GM23338 (cell line): ENCODE measurements around the gene SLC41A2. TPM values are rescaled to one million over a fixed set of nuclear protein-coding genes. Genes with fewer than 3 reads are reported as not detected.

Experiments used
- ATAC-seq: fragments of 200-7000 bp; cut with Tn5 transposase; 3 replicates; pipeline ENCODE4 v1.9.1; 2020
- DNase-seq: peaks from one replicate; pipeline ENCODE4 v3.0.0-alpha.2; 2015; ENCODE audit warnings: low spot score
- H2AFZ ChIP-seq: fragments of 200-600 bp; sonication (generic); 2 replicates; pipeline ENCODE4 v1.8.0; 2016; ENCODE audit warnings: antibody characterized with exemption, mild to moderate bottlenecking, moderate library complexity
- H3F3A ChIP-seq: fragments of 200-600 bp; sonication (generic); replicated peaks from 2 replicates; pipeline ENCODE4 v1.8.0; 2017; ENCODE audit warnings: antibody characterized with exemption, mixed run types, low read depth
- H3K27ac ChIP-seq: fragments of 200-600 bp; sonication (generic); 2 replicates; pipeline ENCODE4 v1.6.1; 2016; ENCODE audit warnings: low read depth
- H3K27me3 ChIP-seq: fragments of 200-600 bp; sonication (generic); 2 replicates; pipeline ENCODE4 v1.8.0; 2016; ENCODE audit warnings: mild to moderate bottlenecking, mixed run types, moderate library complexity; ENCODE audit not compliant: insufficient read depth
- H3K36me3 ChIP-seq: fragments of 200-600 bp; sonication (generic); 2 replicates; pipeline ENCODE4 v1.8.0; 2016; ENCODE audit warnings: mild to moderate bottlenecking; ENCODE audit not compliant: insufficient read depth
- H3K4me1 ChIP-seq: fragments of 200-600 bp; sonication (generic); 2 replicates; pipeline ENCODE4 v1.8.0; 2016; ENCODE audit warnings: mild to moderate bottlenecking, moderate library complexity; ENCODE audit not compliant: insufficient read depth
- H3K4me2 ChIP-seq: fragments of 200-600 bp; sonication (generic); 2 replicates; pipeline ENCODE4 v1.7.1; 2017; ENCODE audit warnings: mixed run types
- H3K4me3 ChIP-seq: fragments of 200-600 bp; sonication (generic); 2 replicates; pipeline ENCODE4 v1.6.1; 2016; ENCODE audit warnings: mixed run types
- H3K79me2 ChIP-seq: fragments of 200-600 bp; sonication (generic); replicated peaks from 2 replicates; pipeline ENCODE4 v1.8.0; 2017; ENCODE audit warnings: mild to moderate bottlenecking; ENCODE audit not compliant: insufficient read depth
- H3K9me2 ChIP-seq: fragments of 200-600 bp; sonication (generic); 2 replicates; pipeline ENCODE4 v1.8.0; 2017; ENCODE audit not compliant: insufficient read depth
- H4K20me1 ChIP-seq: fragments of 200-600 bp; sonication (generic); replicated peaks from 2 replicates; pipeline ENCODE4 v1.8.0; 2017; ENCODE audit warnings: mild to moderate bottlenecking; ENCODE audit not compliant: insufficient read depth
- H3K27ac Mint-ChIP-seq: 2 replicates; pipeline ENCODE4 v1.8.0; 2020; ENCODE audit warnings: inconsistent platforms, mild to moderate bottlenecking, moderate library complexity, mixed read lengths
- H3K27me3 Mint-ChIP-seq: 3 replicates; pipeline ENCODE4 v1.8.0; 2022; ENCODE audit warnings: low read depth, mild to moderate bottlenecking, moderate library complexity, mixed read lengths, inconsistent platforms; ENCODE audit not compliant: insufficient read depth, poor library complexity
- H3K36me3 Mint-ChIP-seq: 3 replicates; pipeline ENCODE4 v1.8.0; 2021; ENCODE audit warnings: low read depth, mild to moderate bottlenecking, inconsistent platforms, moderate library complexity, mixed read lengths
- H3K4me1 Mint-ChIP-seq: 3 replicates; pipeline ENCODE4 v1.8.0; 2020; ENCODE audit warnings: mild to moderate bottlenecking, inconsistent platforms, mixed read lengths
- H3K4me3 Mint-ChIP-seq: 3 replicates; pipeline ENCODE4 v1.8.0; 2021; ENCODE audit warnings: moderate library complexity, mild to moderate bottlenecking, inconsistent platforms, mixed read lengths
- H3K9me3 Mint-ChIP-seq: 3 replicates; pipeline ENCODE4 v1.8.0; 2020; ENCODE audit warnings: moderate library complexity, mild to moderate bottlenecking, inconsistent platforms, mixed read lengths
- CREB1 ChIP-seq: fragments of 250-450 bp; sonication (Bioruptor Pico); IDR thresholded peaks from 2 replicates; pipeline ENCODE4 v1.5.0; 2020; ENCODE audit warnings: low read depth, mild to moderate bottlenecking, moderate library complexity
- CTCF ChIP-seq, 2 experiments: fragments of 200-600 bp in 1 of 2; sonication (generic) in 1 of 2; conservative IDR thresholded peaks; 2 replicates each; pipeline versions ENCODE4 v1.5.1 to v1.6.1; 2016 to 2017; ENCODE audit warnings: antibody characterized with exemption in 2 of 2, low read depth in 2 of 2, mild to moderate bottlenecking in 2 of 2, moderate library complexity in 1 of 2
- ETS1 ChIP-seq: IDR thresholded peaks from 2 replicates; pipeline ENCODE4 v1.6.1; 2016; ENCODE audit warnings: antibody characterized with exemption
- EZH2 ChIP-seq: fragments of 200-600 bp; sonication (generic); IDR thresholded peaks from one replicate; pipeline ENCODE4 v1.8.0; 2017; ENCODE audit warnings: antibody characterized with exemption, mild to moderate bottlenecking, low read depth; ENCODE audit not compliant: unreplicated experiment
- JUNB ChIP-seq: IDR thresholded peaks from one replicate; pipeline ENCODE4 v1.6.1; 2016; ENCODE audit warnings: antibody characterized with exemption; ENCODE audit not compliant: unreplicated experiment
- NANOG ChIP-seq: IDR thresholded peaks from 2 replicates; pipeline ENCODE4 v1.6.1; 2016; ENCODE audit warnings: antibody characterized with exemption, borderline replicate concordance
- POLR2AphosphoS5 ChIP-seq: IDR thresholded peaks from 2 replicates; pipeline ENCODE4 v1.6.1; 2016; ENCODE audit warnings: antibody characterized with exemption, low read depth
- REST ChIP-seq: IDR thresholded peaks from one replicate; pipeline ENCODE4 v1.6.1; 2018; ENCODE audit warnings: antibody characterized with exemption; ENCODE audit not compliant: unreplicated experiment
- STAT1 ChIP-seq: IDR thresholded peaks from one replicate; pipeline ENCODE4 v1.6.1; 2016; ENCODE audit warnings: antibody characterized with exemption; ENCODE audit not compliant: unreplicated experiment
- ZNF114 ChIP-seq: fragments of 250-450 bp; sonication (Bioruptor Pico); IDR thresholded peaks from 2 replicates; pipeline ENCODE4 v1.5.0; 2020; ENCODE audit warnings: mild to moderate bottlenecking, moderate library complexity
- ZNF462 ChIP-seq: fragments of 250-450 bp; sonication (Bioruptor Pico); IDR thresholded peaks from 2 replicates; pipeline ENCODE4 v1.5.0; 2020; ENCODE audit warnings: mild to moderate bottlenecking, moderate library complexity
- polyA plus RNA-seq: library from polyadenylated mRNA; unstranded; fragments of >200 nt; fragmentation: Nextera tagmentation; extraction: Ambion mirVana; gene quantifications from 2 replicates; pipeline ENCODE4 v1.2.1, GENCODE V29; 2016
- total RNA-seq: library from RNA; depleted of rRNA; stranded (reverse); fragments of >200 nt; shearing (Covaris generic); gene quantifications from 2 replicates; pipeline ENCODE4 v1.2.3, GENCODE V29; 2014

The SLC41A2 gene
- total and polyA plus RNA-seq, 2 experiments from 2014 or later: 1.5 to 6.8 TPM

- no peak for TF ChIP-seq NANOG
- TF ChIP-seq POLR2AphosphoS5: no peak
- TF ChIP-seq CREB1: no peak
- TF ChIP-seq EZH2: no peak
- TF ChIP-seq ETS1: no peak
- no peak for TF ChIP-seq STAT1
These were observed 22.2 kb downstream of the SLC41A2 start (continued) for GRCh38 chr12:104935886-104936285.

- no peaks in the 10 kb centered on the region for H3K4me1 Mint-ChIP-seq
- H3K4me3 ChIP-seq: no peak overlapping the region
- no peaks in the 10 kb centered on the region for H3K4me1 ChIP-seq
- H3K27ac ChIP-seq: no peak overlapping the region
- no peak overlapping the region for H3K4me3 Mint-ChIP-seq
- no peak overlapping the region for H3K4me2 ChIP-seq
- H3K27me3 ChIP-seq: no peaks in the 10 kb centered on the region
- H3K36me3 Mint-ChIP-seq: no peaks in the 10 kb centered on the region
- ATAC-seq (no peak), DNase-seq (no peak)
- H2AFZ ChIP-seq: no peak overlapping the region
- H3K79me2 ChIP-seq: no peaks in the 10 kb centered on the region
- H4K20me1 ChIP-seq: no peaks in the 10 kb centered on the region; the same call in 1 of the 2 replicates
- H3K9me2 ChIP-seq: 0 out of 2 replicates have a peak, but pooled peaks cover 7% of the 10 kb centered on the region
- H3K9me3 Mint-ChIP-seq: no peaks in the 10 kb centered on the region
- H3K27ac Mint-ChIP-seq: no peak overlapping the region
- no peaks in the 10 kb centered on the region for H3F3A ChIP-seq
- H3K27me3 Mint-ChIP-seq: no peaks in the 10 kb centered on the region
- H3K36me3 ChIP-seq: no peaks in the 10 kb centered on the region
- TF ChIP-seq JUNB (no peak), POLR2AphosphoS5 (no peak), REST (no peak), NANOG (no peak), ETS1 (no peak), CREB1 (no peak), CTCF (conservative IDR thresholded peaks at IDR 0.05; ENCODE audit: low read depth in 2 of 2) (no peak), EZH2 (no peak), ZNF462 (CRISPR knock-in tag) (no peak), ZNF114 (CRISPR knock-in tag) (no peak)
These were observed 24.3 kb downstream of the SLC41A2 start for GRCh38 chr12:104933778-104934177.
